ENCODE results near the gene NVL. TPM values are rescaled to one million over a fixed set of nuclear protein-coding genes. Genes with fewer than 3 reads are reported as not detected.

Gene NVL
- polyA plus RNA-seq, 1 of the 3 experiments (the other 2 are of a cell fraction) = 12.4 TPM

GRCh38 chr1:224259986-224260385 is 70.0 kb downstream of the NVL start:
- Histone ChIP-seq H3F3A (replicated peaks; ENCODE audit: insufficient read depth) (peaks cover 8% of the 10 kb centered on the region), H3K27me3 (ENCODE audit: insufficient read depth) (no peaks in the 10 kb centered on the region), H3K27ac (ENCODE audit: low read depth in 2 of 2, low read length in 1 of 2) (no peak overlapping the region), H3K9me2 (no peaks in the 10 kb centered on the region), H3K36me3 (replicated peaks in 1 of 2; ENCODE audit: control insufficient read depth in 1 of 2, insufficient read depth in 2 of 2, low read length in 1 of 2) (peaks cover 0 to 33% of the 10 kb centered on the region in 2 experiments), H3K4me1 (ENCODE audit: control insufficient read depth in 1 of 2, insufficient read depth in 2 of 2, low read depth in 1 of 2, low read length in 1 of 2) (no peaks in the 10 kb centered on the region), H3K9ac (no peak overlapping the region), H3K79me2 (ENCODE audit: insufficient read depth) (no peaks in the 10 kb centered on the region), H3K4me3 (ENCODE audit: low read depth in 2 of 2, low read length in 1 of 2) (no peak overlapping the region), H3K4me2 (no peak overlapping the region), H4K20me1 (ENCODE audit: insufficient read depth) (no peaks in the 10 kb centered on the region), H2AFZ (ENCODE audit: low read depth) (no peak overlapping the region), H3K9me3 (no peaks in the 10 kb centered on the region)
- WGBS (ENCODE audit: low lambda C conversion rate) = 90% methylated on average over 5 of the region's 5 CpGs
- ChIA-PET POLR2A (no interaction called here), CTCF (no interaction called here)
- TF ChIP-seq USF2 (IDR thresholded peaks at IDR 0.05; ENCODE audit: borderline replicate concordance, low read depth, low read length) (no peak), FOXM1 (IDR thresholded peaks at IDR 0.05; ENCODE audit: low read depth) (no peak), SIN3A (IDR thresholded peaks at IDR 0.05; ENCODE audit: borderline replicate concordance, low read depth, low read length) (no peak), CTCF (IDR thresholded peaks at IDR 0.05) (no peak), USF1 (IDR thresholded peaks at IDR 0.05; ENCODE audit: borderline replicate concordance, low read depth) (no peak), FOSL2 (IDR thresholded peaks at IDR 0.05; ENCODE audit: borderline replicate concordance, low read depth) (no peak)
- DNase-seq = no peak

- no peak for DNase-seq
- H3F3A ChIP-seq (replicated peaks; ENCODE audit: insufficient read depth) = peaks cover 8% of the 10 kb centered on the region
- no peak for TF ChIP-seq TCF12 (IDR thresholded peaks at IDR 0.05)
- no peak for TF ChIP-seq ELF1 (IDR thresholded peaks at IDR 0.05)
- TF ChIP-seq USF2 (IDR thresholded peaks at IDR 0.05; ENCODE audit: borderline replicate concordance, low read depth, low read length) = no peak
- TF ChIP-seq ZBTB33 (IDR thresholded peaks at IDR 0.05; ENCODE audit: borderline replicate concordance, low read depth) = no peak
- no peak for TF ChIP-seq JUND (IDR thresholded peaks at IDR 0.05)
- no peak for TF ChIP-seq NFIC (IDR thresholded peaks at IDR 0.05; ENCODE audit: borderline replicate concordance)
- no peak for TF ChIP-seq GABPA (IDR thresholded peaks at IDR 0.05; ENCODE audit: low read depth)
- no peak for TF ChIP-seq SMC3 (IDR thresholded peaks at IDR 0.05; ENCODE audit: low read depth, low read length)
- TF ChIP-seq EZH2phosphoT487 (IDR thresholded peaks at IDR 0.05; ENCODE audit: borderline replicate concordance, low read depth) = no peak
- TF ChIP-seq SIN3A (IDR thresholded peaks at IDR 0.05; ENCODE audit: borderline replicate concordance, low read depth, low read length) = no peak
- no peak for TF ChIP-seq TAF1 (IDR thresholded peaks at IDR 0.05; ENCODE audit: borderline replicate concordance, low read depth, low read length)
- TF ChIP-seq POLR2AphosphoS5 (IDR thresholded peaks at IDR 0.05; ENCODE audit: low read depth, low read length) = no peak
- TF ChIP-seq FOXM1 (IDR thresholded peaks at IDR 0.05; ENCODE audit: low read depth) = no peak
- no peak for TF ChIP-seq EP300 (IDR thresholded peaks at IDR 0.05; ENCODE audit: borderline replicate concordance in 1 of 2, low read depth in 1 of 2, low read length in 1 of 2)
- no peak for TF ChIP-seq RFX5 (IDR thresholded peaks at IDR 0.05; ENCODE audit: low read length)
- no peak for TF ChIP-seq MEF2A (IDR thresholded peaks at IDR 0.05; ENCODE audit: borderline replicate concordance, low read depth)
- TF ChIP-seq RAD21 (IDR thresholded peaks at IDR 0.05; ENCODE audit: low read length) = no peak
- no peak for TF ChIP-seq FOSL2 (IDR thresholded peaks at IDR 0.05; ENCODE audit: borderline replicate concordance, low read depth)
- TF ChIP-seq MAX (IDR thresholded peaks at IDR 0.05; ENCODE audit: low read depth) = no peak
- TF ChIP-seq MXI1 (IDR thresholded peaks at IDR 0.05; ENCODE audit: low read depth, low read length) = no peak
- CTCF ChIA-PET = no interaction called here
- H3K4me3 ChIP-seq (ENCODE audit: low read depth in 2 of 2, low read length in 1 of 2) = no peak overlapping the region
- peaks cover 0 to 27% of the 10 kb centered on the region in 2 experiments for H3K36me3 ChIP-seq (replicated peaks in 1 of 2; ENCODE audit: control insufficient read depth in 1 of 2, insufficient read depth in 2 of 2, low read length in 1 of 2)
- no peak overlapping the region for H3K27ac ChIP-seq (ENCODE audit: low read depth in 2 of 2, low read length in 1 of 2)
- H3K9me2 ChIP-seq = no peaks in the 10 kb centered on the region
- H2AFZ ChIP-seq (ENCODE audit: low read depth) = no peak overlapping the region
- H3K9ac ChIP-seq = no peak overlapping the region
- no peaks in the 10 kb centered on the region for H3K27me3 ChIP-seq (ENCODE audit: insufficient read depth)
- no peak overlapping the region for H3K4me2 ChIP-seq
- POLR2A ChIA-PET = no interaction called here
- no peaks in the 10 kb centered on the region for H3K4me1 ChIP-seq (ENCODE audit: control insufficient read depth in 1 of 2, insufficient read depth in 2 of 2, low read depth in 1 of 2, low read length in 1 of 2)
- H3K79me2 ChIP-seq (ENCODE audit: insufficient read depth) = no peaks in the 10 kb centered on the region
- no peaks in the 10 kb centered on the region for H3K9me3 ChIP-seq
- no peaks in the 10 kb centered on the region for H4K20me1 ChIP-seq (ENCODE audit: insufficient read depth)
- WGBS (ENCODE audit: low lambda C conversion rate) = 93% methylated on average over 1 of the region's 1 CpG
These were observed 71.6 kb downstream of the NVL start for GRCh38 chr1:224258351-224258750.

Data from SK-N-SH (cell line).